Heart left ventricle (tissue), 16 donors: ENCODE measurements around the gene XYLT1. TPM values are rescaled to one million over a fixed set of nuclear protein-coding genes. Genes with fewer than 3 reads are reported as not detected.

Experiments used
- ATAC-seq, 4 donors: fragments of 200-7000 bp; cut with Tn5 transposase; one replicate each; pipeline ENCODE4 v1.9.1; 2020 to 2022; ENCODE audit warnings: moderate library complexity in 4 of 4, mild to moderate bottlenecking in 3 of 4, moderate number of reproducible peaks in 1 of 4
- DNase-seq, 5 donors: peaks; one replicate each; pipeline ENCODE4 v3.0.0-alpha.2; 2020
- H3K27ac ChIP-seq, 12 donors: fragments of 200-600 bp; sonication (generic) in 4 of 12; one replicate each; pipeline versions ENCODE4 v1.5.0 to v1.8.0; 2016 to 2022; ENCODE audit warnings: mild to moderate bottlenecking in 2 of 12
- H3K27me3 ChIP-seq, 9 donors: fragments of 200-600 bp; sonication (generic) in 2 of 9; one replicate each; pipeline versions ENCODE4 v1.5.1 to v1.8.0; 2016 to 2022; ENCODE audit warnings: mild to moderate bottlenecking in 3 of 9
- H3K36me3 ChIP-seq, 9 donors: fragments of 200-600 bp; sonication (generic) in 2 of 9; one replicate each; pipeline versions ENCODE4 v1.5.0 to v1.8.0; 2018 to 2022; ENCODE audit warnings: mild to moderate bottlenecking in 2 of 9
- H3K4me1 ChIP-seq, 12 donors: fragments of 200-600 bp; sonication (generic) in 4 of 12; one replicate each; pipeline versions ENCODE4 v1.5.0 to v1.8.0; 2016 to 2022; ENCODE audit warnings: mild to moderate bottlenecking in 3 of 12
- H3K4me3 ChIP-seq, 12 donors: fragments of 200-600 bp; sonication (generic) in 4 of 12; one replicate each; pipeline versions ENCODE4 v1.5.0 to v1.8.0; 2017 to 2022; ENCODE audit warnings: mild to moderate bottlenecking in 9 of 12, moderate library complexity in 4 of 12
- H3K9me3 ChIP-seq, 12 donors: fragments of 200-600 bp; sonication (generic) in 4 of 12; one replicate each; pipeline versions ENCODE4 v1.5.0 to v1.8.0; 2016 to 2022; ENCODE audit warnings: mild to moderate bottlenecking in 1 of 12
- CTCF ChIP-seq, 12 donors: fragments of 200-600 bp; sonication (generic) in 4 of 12; IDR thresholded peaks; one replicate each; pipeline versions ENCODE4 v1.5.0 to v1.8.0; 2018 to 2022; ENCODE audit warnings: antibody characterized with exemption in 12 of 12, mild to moderate bottlenecking in 5 of 12
- POLR2A ChIP-seq, 2 donors: fragments of 450-650 bp; IDR thresholded peaks; one replicate each; pipeline ENCODE4 v1.6.1; 2017; ENCODE audit warnings: antibody characterized with exemption in 2 of 2, mild to moderate bottlenecking in 2 of 2, moderate library complexity in 2 of 2
- WGBS, 4 donors: extraction: QIAGEN DNeasy Blood & Tissue Kit in 2 of 4; methylation state at CpG; one replicate each; pipeline versions ENCODE4 v1.1.5 to v1.1.7; 2013 to 2018; 5-methylcytosine and 5-hydroxymethylcytosine counted together
- intact Hi-C, 10 donors: fragments of 100-400 bp; cut with DNase I; formaldehyde crosslinking; loops; one replicate each; pipeline versions ENCODE4 v1.11.1 to v1.14.2; 2022
- polyA plus RNA-seq, 2 donors: library from polyadenylated mRNA; stranded (reverse); fragments of 200-250 nt; gene quantifications; one replicate each; pipeline ENCODE4 v1.2.3, GENCODE V29; 2013
- total RNA-seq, 9 donors: library from RNA; depleted of rRNA in 2 of 9; stranded (reverse); fragments of >200 nt in 2 of 9; fragmentation: NEBNext Ultra II Directional in 3 of 9; extraction: Animal tissue kit (Norgen Biotek cat#: 25700) in 3 of 9; gene quantifications; one replicate each; pipeline versions ENCODE4 v1.1.0 to v1.2.4, GENCODE V29; 2016 to 2023
- donor health status: ischemic (EF 13 %, LVEDD 7.1; RV severe dilation, severe dysfunction).
- donor health status: healthy with polysubstance abuse.
- donor health status: DM: no; HTN: yes; CAD: no.
- donor health status: DM: no; HTN: no; CAD: no.
- donor health status: ischemic (EF 25% LVEDD 6.9; RV normal size, moderate dysfunction).
- donor health status: ischemic (EF 25% LVEDD 5.7; RV mildly dilated, moderate dysfunction).
- donor health status: healthy.
- donor health status: DM: yes; HTN: yes; CAD: no.
- donor health status: ischemic (EF 35%, LVEDD 5.7; RV mildly dilated, moderate dysfunction).
- donor health status: nonischemic (EF 11% LVEDD 7.7; RV severe dilation, severe dysfunction).
- donor health status: DM: yes; HTN: yes; CAD: no.
- donor health status: PGD.
- donor health status: ischemic (EF 29% LVEDD 5.4; RV normal size, mild dysfunction).
- donor health status: nonischemic (EF 23%, LVEDD 6.1; RV moderate dilation, normal function).

The XYLT1 gene
- total and polyA plus RNA-seq, 11 donors: 0.46 to 12.3 (median 2.4) TPM

- no peak for TF ChIP-seq CTCF (IDR thresholded peaks at IDR 0.05)
- no peak for TF ChIP-seq POLR2A (IDR thresholded peaks at IDR 0.05)
Observed at GRCh38 chr16:17145029-17145428, 325.7 kb downstream of the XYLT1 start.

GRCh38 chr16:17144431-17144830 is 326.3 kb downstream of the XYLT1 start:
- Histone ChIP-seq H3K4me1 (no peaks in the 10 kb centered on the region), H3K27ac (no peak overlapping the region), H3K36me3 (no peaks in the 10 kb centered on the region), H3K4me3 (no peak overlapping the region), H3K27me3 (no peaks in the 10 kb centered on the region), H3K9me3 (no peaks in the 10 kb centered on the region)
- intact Hi-C loops: no loop called here
- WGBS, 4 donors: 81 to 91% (median 88%) methylated on average over 4 of the region's 4 CpGs
- no peak for TF ChIP-seq CTCF (IDR thresholded peaks at IDR 0.05)
- no peak for TF ChIP-seq POLR2A (IDR thresholded peaks at IDR 0.05)
- ATAC-seq: no peak
- DNase-seq: no peak

More at GRCh38 chr16:17145029-17145428, 325.7 kb downstream of the XYLT1 start:
- H3K27me3 ChIP-seq: no peaks in the 10 kb centered on the region
- no peak overlapping the region for H3K4me3 ChIP-seq
- no peaks in the 10 kb centered on the region for H3K4me1 ChIP-seq
- ATAC-seq: no peak
- 94 to 98% (median 95%) methylated on average over 2 of the region's 2 CpGs for WGBS, 4 donors
- no peaks in the 10 kb centered on the region for H3K36me3 ChIP-seq
- no peak overlapping the region for H3K27ac ChIP-seq
- no peak for DNase-seq
- no peaks in the 10 kb centered on the region for H3K9me3 ChIP-seq
- intact Hi-C loops: no loop called here

GRCh38 chr16:17143546-17144419 is 327.0 kb downstream of the XYLT1 start:
- Histone ChIP-seq H3K27ac (no peak overlapping the region), H3K27me3 (no peaks in the 10 kb centered on the region), H3K36me3 (no peaks in the 10 kb centered on the region), H3K4me1 (no peaks in the 10 kb centered on the region), H3K4me3 (no peak overlapping the region), H3K9me3 (no peaks in the 10 kb centered on the region)
- 84 to 86% (median 85%) methylated on average over 8 of the region's 8 CpGs for WGBS, 4 donors
- intact Hi-C loops: no loop called here
- ATAC-seq (no peak), DNase-seq (no peak)
- TF ChIP-seq CTCF (IDR thresholded peaks at IDR 0.05): no peak
- TF ChIP-seq POLR2A (IDR thresholded peaks at IDR 0.05): no peak

GRCh38 chr16:17138801-17139200 is 332.0 kb downstream of the XYLT1 start:
- intact Hi-C loops: no loop called here
- 54 to 68% (median 64%) methylated on average over 4 of the region's 4 CpGs for WGBS, 4 donors
- no peak overlapping the region for H3K27ac ChIP-seq
- peaks cover 0 to 9% (median 0%) of the 10 kb centered on the region in 9 donors for H3K36me3 ChIP-seq
- TF ChIP-seq POLR2A (IDR thresholded peaks at IDR 0.05): no peak
- no peak for TF ChIP-seq CTCF (IDR thresholded peaks at IDR 0.05)
- H3K4me1 ChIP-seq: no peaks in the 10 kb centered on the region
- no peak overlapping the region for H3K4me3 ChIP-seq
- DNase-seq: no peak
- ATAC-seq: no peak
- no peaks in the 10 kb centered on the region for H3K27me3 ChIP-seq
- H3K9me3 ChIP-seq: no peaks in the 10 kb centered on the region
